HG03135 (cell line): Measurements from ENCODE around the gene ATP11A.

Source experiments
- ATAC-seq: cut with Tn5 transposase; IDR thresholded peaks from one replicate; pipeline ENCODE4 v1.9.1; 2021; ENCODE audit warnings: mild to moderate bottlenecking, moderate library complexity; ENCODE audit not compliant: unreplicated experiment

Gene ATP11A

DNA sequence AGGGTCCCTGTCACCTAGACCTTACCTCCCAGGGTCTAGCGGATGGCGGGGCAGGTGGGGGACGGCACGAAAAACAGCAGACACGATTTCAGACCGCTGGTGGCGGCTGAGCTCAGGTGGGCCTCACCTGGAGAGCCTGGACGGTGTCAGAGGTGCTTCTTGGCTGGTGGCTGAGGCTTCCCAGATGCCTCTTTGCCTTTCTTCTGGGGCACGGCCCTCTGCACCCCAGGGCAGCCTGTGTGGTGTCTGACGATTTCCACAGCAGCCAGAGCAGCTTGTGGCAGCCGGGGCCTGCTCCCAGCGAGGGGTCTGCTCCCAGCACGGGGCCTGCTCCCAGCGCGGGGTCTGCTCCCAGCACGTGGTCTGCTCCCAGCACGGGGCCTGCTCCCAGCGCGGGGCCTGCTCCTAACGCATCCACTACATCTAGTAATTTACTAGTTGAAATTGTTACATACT is 66.7 kb downstream of the ATP11A start:
- no peak for ATAC-seq

DNA sequence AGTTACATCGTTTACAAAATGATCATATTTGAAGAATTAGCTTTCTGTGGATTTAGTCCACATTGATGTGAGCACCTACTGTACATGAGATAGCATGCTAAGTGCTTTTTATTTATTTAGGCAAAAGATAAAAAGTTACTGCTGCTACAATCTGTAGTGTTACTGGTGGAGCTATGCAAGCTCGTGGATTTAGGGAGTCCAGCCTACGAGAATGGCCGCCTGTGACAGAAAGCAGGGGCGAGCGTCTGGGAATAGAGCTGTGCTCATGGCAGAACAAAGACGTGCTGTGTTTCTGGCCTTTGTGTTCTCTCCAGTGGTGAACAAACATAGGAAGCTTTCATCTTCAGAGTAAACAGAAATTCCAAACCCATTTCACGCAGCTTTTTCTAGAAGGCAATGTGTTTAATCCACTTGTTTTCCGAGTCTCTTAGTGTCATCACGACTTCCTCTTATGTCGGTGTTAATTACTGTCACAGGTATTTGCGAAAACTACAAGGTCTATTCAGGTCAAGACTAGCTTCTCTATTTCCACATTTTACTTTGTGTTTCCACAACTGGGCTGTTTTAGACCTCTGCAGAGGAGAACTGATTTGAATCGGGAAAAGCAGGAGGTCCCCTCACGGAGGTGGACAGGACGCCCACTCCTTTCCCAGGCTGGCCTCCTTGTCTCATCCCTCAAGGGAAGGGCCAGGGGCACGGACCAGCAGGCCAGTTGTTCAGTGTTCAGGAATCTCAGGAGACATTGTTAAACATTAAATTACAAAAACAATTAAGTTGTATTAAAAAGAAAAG is 67.3 kb downstream of the ATP11A start:
- ATAC-seq: no peak

DNA sequence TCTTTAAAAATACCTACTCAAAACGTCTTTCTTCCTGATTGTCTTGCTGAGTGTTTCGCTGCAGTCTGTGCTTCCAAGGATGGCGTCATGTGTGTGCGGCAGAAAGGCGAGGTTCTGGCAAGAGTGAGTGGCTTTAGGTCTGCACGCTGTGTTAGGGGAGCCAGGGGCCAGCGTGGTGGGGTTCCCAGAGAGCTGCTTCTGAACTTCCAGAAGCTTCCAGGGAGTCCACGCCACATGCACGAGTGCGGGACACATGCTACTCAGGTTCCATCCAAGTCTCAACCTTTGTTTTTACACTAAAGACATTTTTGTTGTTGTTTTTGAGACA is 67.9 kb downstream of the ATP11A start:
- no peak for ATAC-seq

DNA sequence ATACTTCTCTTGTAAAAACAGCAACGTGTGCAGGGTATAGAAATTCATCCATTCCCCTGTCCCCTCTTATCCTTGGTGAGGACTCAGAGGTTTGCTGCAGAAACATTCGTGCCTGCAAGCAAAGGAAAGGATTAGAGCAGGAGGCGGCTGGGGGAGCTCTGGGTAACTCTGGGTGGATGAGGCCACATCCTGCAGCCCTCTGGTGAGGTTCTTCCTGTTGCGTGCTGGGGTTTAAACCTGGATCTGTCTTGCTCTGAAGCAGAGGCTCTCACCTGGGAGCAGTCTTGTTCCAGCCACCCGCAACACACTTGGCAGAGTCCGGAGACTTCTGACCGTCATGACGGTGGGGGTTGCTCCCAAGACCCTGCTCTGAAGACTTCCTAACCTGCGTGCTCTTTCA is 69.2 kb downstream of the ATP11A start:
- no peak for ATAC-seq

DNA sequence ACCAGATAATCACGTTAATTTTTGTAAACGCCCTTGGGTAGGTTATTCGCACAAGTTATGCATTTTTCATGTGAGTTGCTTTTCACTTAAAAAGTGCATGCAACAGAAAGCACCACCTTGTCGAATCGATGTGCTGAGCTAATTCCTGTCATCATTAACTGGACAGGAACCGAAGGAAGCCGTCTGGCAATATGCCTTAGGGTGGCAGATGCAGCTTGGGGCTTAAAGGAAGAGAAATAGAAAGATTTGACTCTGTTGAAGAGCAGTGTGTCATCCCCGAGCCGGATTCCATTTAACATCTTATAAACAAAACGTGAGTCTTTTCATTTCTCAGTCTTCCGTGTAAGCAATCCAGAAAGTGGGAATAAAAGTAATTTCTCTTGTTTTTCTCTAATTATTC is 70.0 kb downstream of the ATP11A start:
- ATAC-seq: no peak

DNA sequence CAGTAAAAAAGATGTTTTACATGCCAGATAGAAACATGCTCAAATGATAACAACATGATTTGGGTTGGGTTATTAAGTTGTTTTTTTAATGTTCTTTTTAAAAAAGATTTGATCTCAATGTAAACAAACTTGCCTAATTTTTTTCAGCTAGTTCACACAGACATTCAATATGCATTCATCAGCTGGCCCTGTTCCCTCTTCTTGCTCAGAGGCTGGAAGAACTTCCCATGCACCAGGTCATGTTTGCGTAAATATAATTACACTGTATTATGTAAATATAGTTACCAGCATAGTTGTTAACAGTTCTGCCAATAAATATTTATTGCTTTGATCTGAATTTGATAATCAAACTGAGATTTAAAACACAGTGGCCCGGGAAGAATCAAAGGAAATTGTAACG is 70.6 kb downstream of the ATP11A start:
- ATAC-seq: no peak

DNA sequence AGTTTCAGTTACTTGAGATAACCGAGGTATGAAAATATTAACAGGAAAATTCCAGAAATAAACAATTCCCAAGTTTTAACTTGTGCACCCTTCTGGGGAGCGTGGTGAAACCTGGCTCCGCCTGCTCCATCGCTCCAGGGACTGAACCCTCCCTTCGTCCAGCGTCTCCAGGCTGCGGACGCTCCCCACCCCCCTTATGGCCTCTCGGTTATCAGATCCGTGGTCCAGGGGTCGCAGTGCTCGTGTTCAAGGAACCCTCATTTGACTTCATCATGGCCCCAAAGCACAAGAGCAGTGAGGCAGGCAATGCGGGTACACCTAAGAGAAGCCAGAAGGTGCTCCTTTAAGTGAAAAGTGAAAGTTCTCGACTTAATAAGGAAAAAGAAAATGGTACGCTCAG is 71.1 kb downstream of the ATP11A start:
- ATAC-seq: no peak

DNA sequence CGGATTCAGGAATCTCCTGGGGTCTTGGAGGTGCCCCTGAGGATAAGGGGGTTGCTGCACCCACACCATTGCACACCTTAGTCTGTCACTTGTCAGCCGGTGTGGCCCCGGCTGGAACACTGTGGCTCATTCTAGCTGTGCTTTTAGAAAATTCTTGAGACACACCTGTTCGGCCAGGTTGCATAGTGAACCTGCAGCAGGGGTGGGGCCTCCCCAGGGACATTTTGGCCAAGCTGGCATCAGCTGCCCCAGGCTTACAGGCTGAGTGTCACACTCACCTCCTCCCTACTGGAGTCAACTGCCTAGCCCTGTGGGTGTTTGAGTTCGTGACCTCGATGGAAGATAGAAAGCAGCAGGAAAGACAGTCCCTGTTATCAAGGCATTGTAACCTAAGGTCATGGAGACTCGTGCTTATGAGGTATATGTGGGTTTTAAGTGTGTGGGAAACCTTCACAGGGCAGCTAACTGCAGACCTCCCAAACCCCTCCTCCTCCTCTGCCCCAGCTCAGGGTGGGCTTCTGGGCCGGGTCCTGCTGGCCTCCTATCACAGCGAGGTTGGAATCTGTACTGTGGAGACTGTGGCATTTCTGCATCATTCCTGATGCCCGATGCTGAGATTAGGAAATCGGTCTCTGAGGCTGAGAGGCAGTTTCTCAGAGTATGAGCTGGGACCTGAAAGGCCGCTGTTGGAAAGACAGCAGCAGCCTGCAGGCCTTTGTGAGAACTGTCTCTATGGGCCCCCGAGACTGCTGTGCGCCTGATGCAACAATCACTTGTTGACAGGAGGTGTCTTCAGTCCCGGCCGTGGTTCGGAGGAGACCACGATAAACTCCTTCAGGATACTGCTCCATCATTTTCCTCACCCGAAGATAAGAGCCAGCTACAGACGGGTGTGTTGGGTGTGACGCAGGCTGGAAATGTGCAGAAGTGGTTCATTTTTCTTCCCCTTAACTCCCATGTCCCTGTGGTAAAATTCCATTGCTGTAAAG is 72.2 kb downstream of the ATP11A start:
- ATAC-seq: no peak

DNA sequence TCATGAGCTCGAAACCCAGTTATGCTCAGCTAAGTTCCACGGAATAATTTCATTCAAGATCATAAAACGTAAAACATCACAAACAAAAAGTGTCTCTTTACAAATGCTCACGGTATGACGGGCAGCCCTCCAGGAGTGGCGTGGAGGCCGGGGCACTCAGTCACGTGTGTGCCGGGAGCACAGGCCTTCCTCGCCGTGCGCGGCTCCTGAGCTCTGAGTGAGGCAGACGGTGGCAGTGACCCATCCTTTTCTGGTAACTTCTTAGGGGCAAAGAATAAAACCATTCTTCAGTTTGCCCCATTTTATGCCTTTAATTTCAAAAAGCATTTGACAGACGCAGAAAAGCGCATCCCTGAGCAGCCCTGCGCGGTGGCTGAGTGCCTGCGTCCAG is 72.8 kb downstream of the ATP11A start:
- no peak for ATAC-seq

DNA sequence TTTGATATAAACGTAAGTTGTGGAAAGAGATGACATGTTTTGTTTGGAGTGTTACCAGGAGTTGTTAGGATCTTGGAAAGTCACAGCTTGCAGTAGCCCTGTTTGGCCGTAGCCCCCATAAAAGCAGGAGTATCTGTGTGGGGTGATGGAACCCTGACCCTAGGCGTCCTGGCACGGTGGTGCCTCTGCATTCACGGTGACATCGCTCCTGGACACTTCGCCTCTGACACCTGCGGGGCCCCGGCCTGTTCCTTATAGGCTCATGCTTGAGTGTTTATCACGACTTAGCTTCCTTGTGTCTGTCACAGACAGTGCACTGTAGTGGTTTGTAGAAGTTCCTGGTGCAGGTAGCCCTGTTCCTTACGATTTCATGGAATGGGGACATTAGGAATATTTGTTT is 74.2 kb downstream of the ATP11A start:
- ATAC-seq: no peak

DNA sequence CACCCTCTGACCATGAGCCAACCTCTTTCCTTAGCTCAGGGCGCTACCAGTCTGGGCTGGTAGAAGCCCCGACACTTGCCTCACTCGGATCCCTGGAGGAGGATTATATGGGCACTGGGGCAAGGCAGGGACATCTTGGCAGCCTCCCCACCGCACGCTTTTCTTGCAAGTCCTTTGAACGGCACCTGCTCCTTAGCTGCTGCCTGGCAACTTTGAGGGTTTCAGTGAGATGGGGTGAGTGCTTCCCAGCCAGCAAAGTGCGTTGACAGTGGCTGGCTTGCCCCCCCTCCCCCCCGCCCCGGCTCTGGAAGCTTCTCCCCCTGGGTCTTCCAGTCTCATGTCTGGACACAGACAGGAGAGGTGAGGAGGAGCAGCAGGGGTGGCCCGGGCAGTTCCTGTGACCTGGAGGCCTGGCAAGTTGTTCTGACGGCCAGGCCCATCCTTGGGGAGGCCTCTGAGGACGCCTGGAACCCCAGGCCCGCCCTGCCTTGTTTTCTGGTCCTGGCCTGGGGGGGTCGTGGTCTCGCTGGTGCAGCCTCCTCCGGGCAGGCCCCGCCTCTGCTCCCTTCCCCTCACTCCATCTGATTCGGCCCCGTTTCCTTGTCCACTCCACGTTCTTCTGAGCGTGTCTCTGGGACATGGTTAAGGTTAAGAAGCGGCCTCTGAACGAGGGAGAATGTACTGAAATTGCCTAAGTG is 75.2 kb downstream of the ATP11A start:
- no peak for ATAC-seq

DNA sequence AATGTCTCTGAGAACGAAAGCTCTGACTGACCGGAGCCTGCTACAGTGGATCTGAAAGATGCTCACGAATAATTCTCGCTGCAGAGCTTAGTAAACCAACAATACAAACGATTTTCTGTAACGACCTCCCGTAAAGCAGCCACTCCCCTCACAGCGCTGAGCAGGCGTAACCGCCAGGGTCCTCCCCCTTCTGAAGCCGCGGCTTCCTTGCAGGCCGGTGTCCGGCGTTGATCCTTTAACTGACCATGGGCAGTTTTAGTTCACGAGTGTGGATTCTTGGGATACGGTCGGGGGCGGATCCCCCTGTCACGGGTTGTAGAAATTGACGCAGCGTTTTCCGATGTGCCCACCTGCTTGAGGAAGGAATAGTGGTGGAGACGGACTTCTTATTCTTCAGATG is 75.9 kb downstream of the ATP11A start:
- no peak for ATAC-seq

DNA sequence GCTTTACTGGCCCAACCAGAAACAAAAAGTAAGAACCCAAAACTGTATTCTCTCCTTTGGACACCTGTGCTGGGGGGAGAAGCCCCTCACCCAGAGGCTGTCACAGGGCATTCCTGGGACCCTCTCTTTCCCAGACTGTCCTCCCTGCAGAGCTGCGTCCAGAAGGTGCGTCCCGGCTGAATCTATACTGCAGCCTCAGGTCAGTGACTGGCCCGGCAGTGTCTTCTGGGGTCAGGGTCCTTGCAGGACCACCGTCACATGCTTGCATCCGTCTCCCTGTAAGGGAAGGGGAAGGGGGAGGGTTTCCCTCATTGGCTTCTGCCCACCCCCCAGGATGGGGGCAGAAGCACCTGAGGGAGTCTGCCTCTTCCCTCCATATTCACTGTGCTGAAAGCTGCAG is 76.5 kb downstream of the ATP11A start:
- no peak for ATAC-seq

DNA sequence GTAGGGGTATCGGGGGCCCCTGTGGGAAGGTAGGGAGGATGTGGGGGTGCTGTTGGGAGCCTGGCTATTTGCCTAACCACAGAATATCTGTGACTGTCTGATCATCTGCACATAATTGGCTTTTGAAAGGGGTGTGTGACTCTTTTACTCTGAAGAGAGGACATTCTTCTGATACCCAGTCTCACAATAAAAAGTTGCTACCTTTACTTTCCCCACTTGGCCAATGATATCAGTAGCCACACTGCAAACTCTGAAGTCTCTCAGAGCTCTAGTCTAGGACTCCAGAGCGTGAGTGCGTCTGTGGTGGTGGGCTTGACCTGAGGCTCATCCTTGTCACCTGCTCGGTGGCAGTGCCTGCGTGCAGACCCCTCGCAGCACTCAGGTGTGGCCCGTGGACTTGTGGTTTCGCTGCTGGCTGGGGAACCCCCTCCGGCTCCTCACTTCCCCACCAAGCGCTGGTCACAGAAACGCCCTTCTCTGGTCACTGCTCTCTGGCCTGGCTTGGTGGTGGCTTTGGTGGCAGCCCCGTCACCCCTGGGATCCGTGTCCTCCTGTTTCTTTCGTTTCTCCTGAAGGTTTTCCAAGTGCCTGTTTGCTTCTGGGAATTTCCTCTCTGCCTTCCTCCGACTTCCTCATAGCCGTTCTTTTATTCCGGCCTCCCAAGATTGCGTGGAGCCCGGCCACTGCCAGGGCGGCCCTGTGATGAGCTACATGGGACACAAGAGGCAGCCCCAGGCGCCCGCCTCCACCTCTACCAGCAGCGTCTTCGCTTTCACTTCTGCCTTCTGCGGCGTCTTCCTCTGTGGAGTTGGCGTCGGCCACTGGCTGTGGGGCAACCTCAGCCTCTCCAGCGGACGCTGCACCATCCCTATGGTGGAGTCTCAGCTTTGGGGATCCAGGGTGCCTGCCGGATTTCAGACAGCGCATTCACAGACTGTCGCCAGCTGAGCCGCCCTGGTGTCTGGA is 78.0 kb downstream of the ATP11A start:
- ATAC-seq: no peak

DNA sequence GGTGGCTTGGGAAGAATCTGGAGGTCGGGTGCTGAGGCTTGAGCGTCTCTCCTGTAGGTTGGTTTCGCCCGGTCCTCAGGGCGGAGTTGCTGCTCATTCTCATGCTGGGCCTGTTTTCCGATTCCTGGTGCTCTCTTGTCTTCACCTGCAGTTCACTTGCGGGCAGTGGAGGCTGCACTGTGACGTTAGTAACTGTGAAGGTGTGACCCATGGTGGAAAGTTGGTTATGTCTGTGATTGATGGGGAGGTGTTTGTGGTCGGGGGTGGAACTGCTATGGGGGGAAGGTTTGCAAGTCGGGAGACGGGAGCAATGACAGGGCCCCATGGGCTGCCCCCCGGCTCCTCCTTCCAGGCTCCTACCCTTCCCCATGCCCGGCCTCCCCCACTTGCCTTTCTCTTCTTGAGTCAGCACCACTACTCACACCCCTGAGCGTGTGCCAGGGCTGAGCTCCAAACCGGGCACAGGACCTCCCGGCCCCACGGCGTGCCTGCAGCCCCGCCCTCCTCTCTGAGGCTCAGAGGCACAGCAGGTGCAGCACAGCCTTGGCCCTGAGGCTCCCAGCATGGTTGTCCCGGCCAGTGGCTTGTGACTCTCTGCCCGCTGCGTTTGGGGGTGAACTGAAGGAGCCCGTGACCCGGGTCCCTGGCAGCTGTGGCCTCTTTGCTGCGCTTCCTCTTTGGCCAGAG is 79.1 kb downstream of the ATP11A start:
- ATAC-seq: no peak

DNA sequence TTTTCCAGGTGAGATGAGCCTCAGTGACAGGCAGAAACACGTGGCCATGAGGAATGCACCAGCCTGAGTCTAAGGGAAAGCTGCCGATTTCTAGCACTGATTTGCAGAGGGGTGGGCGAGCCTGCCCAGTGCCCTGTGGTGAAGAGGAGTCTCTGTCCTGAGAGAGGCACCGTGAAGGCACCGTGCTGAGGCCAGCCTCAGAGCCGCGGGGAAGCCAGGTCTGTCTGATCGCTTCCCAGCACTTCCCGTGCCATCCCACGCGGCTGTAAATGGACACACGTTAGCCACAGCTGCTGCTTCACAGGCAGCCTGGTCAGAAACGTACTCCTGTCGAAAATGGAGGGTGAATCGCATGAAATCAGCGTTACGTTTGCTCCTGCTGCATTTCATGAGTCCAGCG is 79.8 kb downstream of the ATP11A start:
- ATAC-seq: no peak

DNA sequence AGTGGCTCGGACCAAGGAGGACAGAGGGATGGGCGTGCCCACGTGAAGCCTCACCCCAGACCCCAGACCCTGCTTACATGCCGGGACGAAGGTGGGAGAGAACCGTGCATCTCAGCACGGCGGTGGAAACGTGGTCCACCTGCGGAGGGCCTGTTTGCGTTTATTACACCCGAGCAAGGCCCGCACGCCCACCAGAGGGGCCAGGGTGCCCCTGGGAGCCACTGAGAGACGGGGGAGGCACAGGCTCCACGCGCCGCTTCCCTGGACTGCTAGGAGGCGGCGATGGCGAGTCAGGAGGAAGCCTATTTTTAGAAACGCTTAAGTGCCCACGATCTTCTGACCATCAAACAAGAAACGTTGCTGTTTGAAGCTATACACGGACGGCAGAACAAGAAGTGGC is 80.7 kb downstream of the ATP11A start:
- ATAC-seq: no peak

DNA sequence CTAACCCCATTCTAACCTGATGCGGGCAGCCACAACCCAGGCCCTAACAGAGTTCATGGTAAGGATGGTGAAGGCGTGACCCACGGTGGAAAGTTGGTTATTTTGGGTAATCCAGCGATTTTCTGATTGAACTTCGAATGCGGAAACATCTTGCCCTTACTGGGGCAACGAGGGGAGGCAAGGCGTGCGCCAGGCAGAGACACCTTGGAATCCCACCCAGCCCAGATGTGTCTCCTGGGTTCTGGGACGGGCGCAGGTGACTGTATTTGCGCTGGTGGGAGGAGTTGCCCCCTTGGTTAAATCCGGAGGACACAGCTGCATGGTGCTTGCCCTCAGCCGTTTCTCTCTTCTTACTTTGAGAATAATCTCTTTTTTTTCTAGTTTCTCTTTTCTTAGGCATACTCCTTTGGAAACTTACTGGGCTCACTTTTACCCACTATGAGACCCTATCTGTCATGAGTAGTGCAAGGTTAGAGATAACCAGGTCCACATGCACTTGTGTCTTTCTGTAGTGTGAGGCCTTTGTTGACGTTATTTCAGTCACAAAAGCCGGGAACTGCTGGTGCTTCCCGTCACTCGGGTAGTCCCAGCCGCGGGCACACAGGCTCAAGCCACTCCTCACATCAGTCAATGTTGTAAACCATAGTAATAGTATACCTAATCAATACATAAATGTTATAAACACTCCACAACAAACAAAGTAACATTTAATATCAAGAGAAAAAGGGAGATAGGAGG is 81.5 kb downstream of the ATP11A start:
- no peak for ATAC-seq

DNA sequence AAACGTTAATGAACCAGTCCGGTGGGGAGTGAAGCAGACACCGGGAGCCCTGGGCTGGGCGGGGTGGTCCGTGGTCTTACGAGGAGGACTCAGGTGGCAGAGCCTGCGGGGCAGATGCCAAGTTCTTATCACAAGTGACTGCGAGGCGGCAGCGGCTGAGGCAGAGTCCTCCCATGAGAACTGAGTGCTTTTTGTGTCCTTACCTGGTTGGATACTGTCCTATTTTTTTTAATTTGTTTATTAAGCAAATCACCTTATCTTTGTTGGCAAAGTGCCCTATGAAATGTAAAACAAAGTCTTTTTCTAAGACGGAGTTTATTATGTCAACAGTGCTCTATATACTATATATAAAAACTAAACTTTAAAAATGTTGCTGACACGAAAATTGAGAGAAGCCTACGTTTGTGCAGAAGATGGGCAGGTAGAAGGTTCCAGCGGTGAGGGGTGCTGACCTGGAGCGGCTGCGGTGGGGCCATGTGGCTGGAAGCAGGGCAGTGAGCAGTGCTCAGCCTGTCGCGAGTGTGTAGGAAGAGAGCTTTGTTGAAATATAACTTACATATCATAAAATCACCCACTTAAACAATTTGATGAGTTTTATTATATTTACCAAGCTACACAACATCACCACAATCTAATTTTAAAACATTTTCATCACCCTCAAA is 82.2 kb downstream of the ATP11A start:
- ATAC-seq: no peak
